GM18907 (cell line): Measurements from ENCODE around the gene NAPEPLD.
"Not testable (repeated sequence)": the region's sequence is repeated elsewhere in the genome, so short reads cannot be mapped to it uniquely, and the experiment has no call there.

Experiments
- ATAC-seq: cut with Tn5 transposase; IDR thresholded peaks from one replicate; pipeline ENCODE4 v1.9.1; 2021; ENCODE audit warnings: mild to moderate bottlenecking, moderate library complexity; ENCODE audit not compliant: unreplicated experiment

The NAPEPLD gene

GRCh38 chr7:103148994-103149807 is at the start of gene NAPEPLD:
Gene NAPEPLD (minus strand): TSS chr7:103149099. CDS start chr7:103128776, 20,323 bp downstream.
- ATAC-seq, result peak; percentile 91

DNA sequence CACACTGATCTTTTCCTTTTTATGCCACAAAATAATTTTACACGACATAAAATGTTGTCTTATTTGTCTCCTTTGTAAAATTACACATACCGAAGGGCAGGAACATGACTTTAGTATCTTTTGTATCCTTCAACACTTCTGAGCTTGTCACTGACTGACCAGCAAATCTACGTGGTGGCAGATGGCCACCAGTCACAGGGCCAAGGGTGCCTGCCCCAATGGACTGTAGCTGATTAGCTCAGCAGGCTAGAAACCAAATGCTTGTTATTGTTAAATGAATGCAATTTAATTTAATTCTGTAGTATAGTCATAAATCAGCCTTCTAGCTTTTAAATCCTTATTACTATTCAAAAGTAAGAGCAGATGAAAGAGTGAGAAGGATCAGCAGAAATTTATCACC is 49.2 kb upstream of the NAPEPLD start:
- not testable (repeated sequence) for ATAC-seq

GRCh38 chr7:103195364-103195763 is 46.5 kb upstream of the NAPEPLD start:
- not testable (repeated sequence) for ATAC-seq

DNA sequence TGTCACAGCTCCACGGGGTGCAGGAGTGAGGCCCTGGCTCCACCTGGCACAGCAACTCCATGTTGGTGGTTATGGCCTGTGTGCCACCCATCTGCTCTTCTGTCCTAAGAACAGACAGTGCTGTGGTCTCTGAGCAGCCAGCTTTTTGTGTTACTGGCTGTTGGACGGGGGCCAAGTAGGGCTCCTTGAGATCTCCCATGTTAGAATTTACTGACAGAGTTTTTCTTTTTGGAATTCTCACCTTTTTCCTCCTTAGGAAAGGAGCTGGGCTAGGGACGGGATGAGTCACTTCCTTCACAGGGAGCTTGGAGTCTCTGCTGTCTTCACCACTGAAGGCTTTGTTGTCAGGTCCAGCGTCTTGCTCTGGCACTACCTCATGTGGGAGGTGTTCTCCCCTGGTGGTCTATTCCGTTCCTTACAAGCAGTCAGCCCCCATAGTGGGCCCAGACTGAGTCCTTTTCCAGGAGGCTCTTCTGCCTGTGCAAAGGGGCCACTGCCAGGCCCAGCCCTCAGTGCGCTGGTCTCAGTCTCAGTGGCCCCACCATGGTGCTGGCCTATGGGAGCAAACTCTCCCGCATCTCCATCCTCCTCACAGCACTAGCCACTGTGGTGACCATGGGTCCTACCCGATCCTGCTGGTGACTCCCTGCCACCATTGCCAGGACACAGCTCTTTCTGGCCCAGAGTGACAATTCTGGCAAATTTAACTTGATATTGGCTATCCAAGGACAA is 23.7 kb upstream of the NAPEPLD start:
- not testable (repeated sequence) for ATAC-seq

GRCh38 chr7:103171695-103172414 is 23.0 kb upstream of the NAPEPLD start:
- ATAC-seq, result not testable (repeated sequence)

- not testable (repeated sequence) for ATAC-seq
These were observed 18.1 kb upstream of the NAPEPLD start for GRCh38 chr7:103166921-103167544.

GRCh38 chr7:103163087-103163825 is 14.4 kb upstream of the NAPEPLD start:
- not testable (repeated sequence) for ATAC-seq

DNA sequence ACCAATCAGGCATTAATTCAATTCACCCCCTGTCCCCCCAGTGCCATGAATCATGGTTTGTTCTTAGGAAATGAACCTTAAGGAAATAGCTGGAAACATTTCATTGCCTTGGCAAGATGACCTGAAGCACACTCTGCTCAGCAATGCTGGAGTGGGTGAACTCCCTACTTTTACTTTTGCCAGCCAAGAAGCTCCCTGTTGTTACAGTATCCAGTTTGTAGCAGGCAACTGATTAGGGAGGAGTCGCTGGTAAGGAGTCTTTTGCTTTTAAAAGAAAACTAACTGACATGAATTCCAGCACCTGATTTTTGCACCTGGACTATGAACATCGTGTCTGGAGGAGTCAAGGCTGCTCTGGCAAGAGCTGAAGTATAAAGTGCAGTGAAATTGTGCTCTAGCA is 13.7 kb upstream of the NAPEPLD start:
- ATAC-seq, result not testable (repeated sequence)

DNA sequence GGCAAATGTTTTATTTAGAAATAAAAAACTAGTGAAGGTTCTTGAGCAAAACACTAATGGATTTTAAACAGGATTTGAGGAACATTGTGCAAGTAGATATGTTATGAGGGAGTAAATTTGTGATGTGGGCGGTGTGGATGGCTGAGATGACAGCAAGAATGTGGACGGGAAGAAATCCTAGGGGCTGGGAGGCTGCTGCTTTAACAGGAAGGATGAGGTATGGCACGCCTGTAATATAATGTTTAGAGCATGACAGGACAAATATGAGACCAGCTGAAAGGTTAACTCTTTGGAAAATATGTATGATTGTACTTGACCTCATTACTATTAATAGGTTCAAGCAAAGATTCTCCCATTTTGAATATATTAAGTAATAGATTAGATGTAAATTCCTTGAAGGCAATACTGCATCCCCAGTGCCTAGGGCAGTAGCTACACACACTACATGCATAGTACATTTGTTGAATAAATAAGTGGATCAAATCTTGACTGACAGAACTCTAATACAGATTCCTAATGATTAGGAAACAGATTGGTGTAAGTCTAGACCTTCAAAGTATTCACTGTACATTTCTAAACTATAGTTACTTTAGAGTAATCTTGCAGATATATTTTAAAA is 13.2 kb upstream of the NAPEPLD start:
- not testable (repeated sequence) for ATAC-seq

- ATAC-seq, result not testable (repeated sequence)
These were observed 10.2 kb upstream of the NAPEPLD start for GRCh38 chr7:103159072-103159471.

DNA sequence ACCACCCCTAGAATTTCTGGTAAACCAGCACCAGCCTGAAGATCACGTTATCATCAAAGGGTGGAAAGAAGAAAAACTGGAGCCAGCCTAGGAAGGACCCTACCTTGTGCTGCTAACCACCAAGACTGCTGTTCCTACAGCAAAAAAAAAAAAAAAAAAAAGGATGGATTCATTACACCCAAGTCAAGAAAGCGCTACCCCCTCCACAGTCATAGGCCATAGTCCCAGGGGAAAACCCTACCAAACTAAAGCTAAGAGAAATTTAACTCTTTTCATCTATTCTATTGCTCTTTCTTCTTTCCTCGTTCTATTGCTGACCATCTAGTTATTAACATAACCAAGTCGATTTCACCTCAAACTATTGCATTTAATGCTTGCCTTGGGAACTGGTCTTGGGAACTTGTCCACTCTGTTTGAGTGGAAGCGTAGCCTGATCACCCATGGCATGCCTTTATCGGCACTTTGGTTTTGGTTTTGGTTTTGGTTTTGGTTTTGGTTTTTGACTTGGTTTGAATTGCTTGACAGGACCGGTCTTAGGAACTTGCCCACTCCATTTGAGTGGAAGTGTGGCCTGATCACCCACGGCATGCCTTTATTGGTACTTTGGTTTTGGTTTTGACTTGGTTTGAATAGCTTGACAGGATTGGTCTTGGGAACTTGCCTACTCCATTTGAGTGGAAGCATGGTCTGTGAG is 6.6 kb upstream of the NAPEPLD start:
- ATAC-seq, result not testable (repeated sequence)

DNA sequence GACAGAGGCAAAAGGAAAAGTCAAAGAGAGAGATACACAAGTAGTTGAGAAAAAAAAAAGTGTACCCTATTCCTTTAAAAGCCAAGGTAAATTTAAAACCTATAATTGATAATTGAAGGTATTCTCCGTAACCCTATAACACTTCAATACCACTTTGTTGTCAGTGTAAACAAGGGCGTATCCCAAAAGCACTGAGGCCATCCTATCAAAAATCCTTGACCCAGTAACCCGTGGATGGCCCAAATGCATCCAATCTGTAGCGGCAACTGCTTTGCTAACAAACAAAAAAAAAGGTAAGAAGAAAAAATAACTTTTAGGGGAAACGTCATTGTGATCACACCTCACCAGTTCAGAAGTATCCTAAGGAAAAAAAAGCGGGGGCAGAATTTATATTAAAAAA is 5.1 kb upstream of the NAPEPLD start:
- no peak for ATAC-seq

DNA sequence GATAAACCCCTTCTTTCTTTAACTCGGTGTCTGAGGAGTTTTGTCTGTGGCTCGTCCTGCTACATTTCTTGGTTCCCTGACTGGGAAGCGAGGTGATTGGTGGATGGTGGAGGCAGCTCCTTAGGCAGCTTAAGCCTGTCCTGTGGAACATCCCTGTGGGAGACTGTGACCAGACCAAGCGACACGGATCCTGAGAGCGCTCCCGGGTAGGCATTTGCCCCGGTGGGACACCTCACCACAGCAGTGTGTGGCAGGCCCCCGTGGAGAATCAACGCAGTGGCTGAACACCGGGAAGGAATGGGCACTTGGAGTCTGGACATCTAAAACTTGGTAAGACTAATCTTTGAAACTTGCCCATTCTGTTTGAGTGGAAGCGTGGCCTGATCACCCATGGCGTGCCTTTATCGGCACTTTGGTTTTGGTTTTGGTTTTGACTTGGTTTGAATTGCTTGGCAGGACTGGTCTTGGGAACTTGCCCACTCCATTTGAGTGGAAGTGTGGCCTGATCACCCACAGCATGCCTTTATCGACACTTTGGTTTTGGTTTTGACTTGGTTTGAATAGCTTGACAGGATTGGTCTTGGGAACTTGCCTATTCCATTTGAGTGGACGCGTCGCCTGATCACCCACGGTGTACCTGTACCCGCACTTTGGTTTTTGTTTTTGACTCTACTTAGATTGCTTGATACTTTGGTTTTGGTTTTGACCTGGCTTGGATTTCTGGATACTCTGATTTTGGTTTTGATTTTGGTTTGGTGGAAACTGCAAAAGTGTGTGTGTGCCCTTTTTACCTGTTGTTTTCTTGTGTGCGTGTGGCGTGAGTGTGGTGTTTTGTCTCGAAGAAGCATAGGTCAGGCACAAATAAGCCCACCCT is 4.1 kb upstream of the NAPEPLD start:
- not testable (repeated sequence) for ATAC-seq

GRCh38 chr7:103151993-103152676 is 3.2 kb upstream of the NAPEPLD start:
- not testable (repeated sequence) for ATAC-seq

DNA sequence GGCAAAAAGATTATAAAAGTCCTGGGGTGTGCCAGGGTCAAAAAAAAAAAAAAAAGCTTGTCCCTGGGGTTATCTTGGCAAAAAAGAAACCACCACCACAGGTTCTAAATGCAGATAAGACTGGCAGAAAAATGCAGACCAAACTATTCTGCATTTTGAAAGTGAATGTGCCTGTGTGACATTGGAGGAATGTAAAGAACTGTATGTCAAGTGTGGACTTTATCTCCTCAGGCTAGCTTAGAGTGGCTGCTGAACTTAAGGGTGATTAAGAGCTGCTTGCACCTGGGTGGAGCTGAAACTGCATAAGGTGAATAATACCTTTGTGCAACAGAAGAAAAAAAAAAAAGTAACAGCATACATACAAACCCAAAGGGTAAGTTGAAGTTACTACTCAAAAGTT is 1.3 kb upstream of the NAPEPLD start:
- ATAC-seq, result no peak

GRCh38 chr7:103149808-103150180 is 895 bp upstream of the NAPEPLD start:
- ATAC-seq, result peak; percentile 21

- ATAC-seq, result peak; percentile 3
These were observed 537 bp downstream of the NAPEPLD start for GRCh38 chr7:103148131-103148993.
